HepG2 (cell line): ENCODE data around the gene PRR11. TPM values are rescaled to one million over a fixed set of nuclear protein-coding genes. Genes with fewer than 3 reads are reported as not detected.

ENCODE experiments used
- FUBP1 ChIP-seq: sonication (generic); formaldehyde crosslinking; IDR thresholded peaks from 2 replicates; pipeline ENCODE4 v1.5.1; 2020; ENCODE audit warnings: missing genetic modification reagents, mild to moderate bottlenecking, borderline replicate concordance
- KDM6A ChIP-seq: IDR thresholded peaks from 2 replicates; pipeline ENCODE4 v1.6.1; 2016; ENCODE audit warnings: low read depth
- MED1 ChIP-seq: sonication (generic); formaldehyde crosslinking; IDR thresholded peaks from 2 replicates; pipeline ENCODE4 v1.4.0; 2020; ENCODE audit warnings: missing genetic modification reagents
- NCOA5 ChIP-seq: sonication (generic); formaldehyde crosslinking; IDR thresholded peaks from 2 replicates; pipeline ENCODE4 v1.4.0; 2020; ENCODE audit warnings: missing genetic modification reagents
- NFAT5 ChIP-seq: sonication (generic); formaldehyde crosslinking; IDR thresholded peaks from 2 replicates; pipeline ENCODE4 v1.4.0; 2020; ENCODE audit warnings: missing genetic modification reagents
- ZEB1 ChIP-seq: IDR thresholded peaks from 2 replicates; pipeline ENCODE4 v1.6.1; 2012; ENCODE audit warnings: mild to moderate bottlenecking, low read depth, inconsistent platforms; ENCODE audit not compliant: insufficient replicate concordance
- ZNF570 ChIP-seq: sonication (generic); formaldehyde crosslinking; IDR thresholded peaks from 2 replicates; pipeline ENCODE4 v1.4.0; 2020; ENCODE audit warnings: mild to moderate bottlenecking, missing genetic modification reagents, borderline replicate concordance
- ZNF644 ChIP-seq: IDR thresholded peaks from 2 replicates; pipeline ENCODE4 v1.6.1; 2016; ENCODE audit warnings: low read depth
- ZNF710 ChIP-seq: sonication (generic); formaldehyde crosslinking; IDR thresholded peaks from 2 replicates; pipeline ENCODE4 v1.5.0; 2020; ENCODE audit warnings: mild to moderate bottlenecking, missing genetic modification reagents, borderline replicate concordance
- ZNF879 ChIP-seq: sonication (generic); formaldehyde crosslinking; IDR thresholded peaks from 2 replicates; pipeline ENCODE4 v1.8.1; 2023; ENCODE audit warnings: missing genetic modification reagents
- polyA plus RNA-seq, 8 experiments: library from polyadenylated mRNA; depleted of rRNA in 3 of 8; stranded (reverse) in 7 of 8; unstranded in 1 of 8; fragments of >200 nt; fragmentation: Illumina TruSeq in 4 of 8; extraction: Trizol in 4 of 8; gene quantifications; 2 replicates each; pipeline versions ENCODE4 v1.2.1 to v1.2.3, GENCODE V29; 2011 to 2016; ENCODE audit warnings: low read depth in 4 of 8, missing spikeins in 1 of 8, mixed read lengths in 1 of 8; ENCODE audit not compliant: insufficient read depth in 1 of 8
- total RNA-seq, 5 experiments: library from RNA; depleted of rRNA; stranded (reverse); fragments of >200 nt; fragmentation: Illumina TruSeq; extraction: Trizol; gene quantifications; 2 replicates each; pipeline ENCODE4 v1.2.3, GENCODE V29; 2016; ENCODE audit warnings: low read depth in 1 of 5
- TF ChIP-seq, protein P1 (sequence below): sonication (generic); formaldehyde crosslinking; IDR thresholded peaks from 2 replicates; pipeline ENCODE4 v1.8.0; 2022; ENCODE audit warnings: missing genetic modification reagents, mild to moderate bottlenecking, moderate library complexity, borderline replicate concordance
- TF ChIP-seq, protein P2 (sequence below): IDR thresholded peaks from 2 replicates; pipeline ENCODE4 v1.6.1; 2016; ENCODE audit warnings: mild to moderate bottlenecking
- TF ChIP-seq, protein P3 (sequence below): sonication (generic); formaldehyde crosslinking; IDR thresholded peaks from 2 replicates; pipeline ENCODE4 v1.5.0; 2020; ENCODE audit warnings: missing genetic modification reagents

Gene PRR11
- total and polyA plus RNA-seq, 2 of the 13 experiments (the other 11 are each of a cell fraction or from before 2014, with no cell fraction given) = 35.7 to 39.2 TPM

GRCh38 chr17:59220328-59221158 is 65.0 kb downstream of the PRR11 start, which contains the start of gene GDPD1 (continued):
- TF ChIP-seq, protein P1, sequence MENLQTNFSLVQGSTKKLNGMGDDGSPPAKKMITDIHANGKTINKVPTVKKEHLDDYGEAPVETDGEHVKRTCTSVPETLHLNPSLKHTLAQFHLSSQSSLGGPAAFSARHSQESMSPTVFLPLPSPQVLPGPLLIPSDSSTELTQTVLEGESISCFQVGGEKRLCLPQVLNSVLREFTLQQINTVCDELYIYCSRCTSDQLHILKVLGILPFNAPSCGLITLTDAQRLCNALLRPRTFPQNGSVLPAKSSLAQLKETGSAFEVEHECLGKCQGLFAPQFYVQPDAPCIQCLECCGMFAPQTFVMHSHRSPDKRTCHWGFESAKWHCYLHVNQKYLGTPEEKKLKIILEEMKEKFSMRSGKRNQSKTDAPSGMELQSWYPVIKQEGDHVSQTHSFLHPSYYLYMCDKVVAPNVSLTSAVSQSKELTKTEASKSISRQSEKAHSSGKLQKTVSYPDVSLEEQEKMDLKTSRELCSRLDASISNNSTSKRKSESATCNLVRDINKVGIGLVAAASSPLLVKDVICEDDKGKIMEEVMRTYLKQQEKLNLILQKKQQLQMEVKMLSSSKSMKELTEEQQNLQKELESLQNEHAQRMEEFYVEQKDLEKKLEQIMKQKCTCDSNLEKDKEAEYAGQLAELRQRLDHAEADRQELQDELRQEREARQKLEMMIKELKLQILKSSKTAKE (CRISPR knock-in tag) = no peak
- TF ChIP-seq NFAT5 (no peak), ZNF879 (CRISPR knock-in tag) (no peak), ZNF710 (CRISPR knock-in tag) (peak; percentile 78; the same call in 1 of the 2 replicates), ZNF570 (CRISPR knock-in tag) (no peak), NCOA5 (CRISPR knock-in tag) (no peak), FUBP1 (CRISPR knock-in tag) (0 out of 2 replicates have a peak, but pooled peaks have one; percentile 22), MED1 (CRISPR knock-in tag) (peak; percentile 63), KDM6A (CRISPR knock-in tag) (no peak), ZNF644 (CRISPR knock-in tag) (no peak), ZEB1 (no peak)
- TF ChIP-seq, protein P2, sequence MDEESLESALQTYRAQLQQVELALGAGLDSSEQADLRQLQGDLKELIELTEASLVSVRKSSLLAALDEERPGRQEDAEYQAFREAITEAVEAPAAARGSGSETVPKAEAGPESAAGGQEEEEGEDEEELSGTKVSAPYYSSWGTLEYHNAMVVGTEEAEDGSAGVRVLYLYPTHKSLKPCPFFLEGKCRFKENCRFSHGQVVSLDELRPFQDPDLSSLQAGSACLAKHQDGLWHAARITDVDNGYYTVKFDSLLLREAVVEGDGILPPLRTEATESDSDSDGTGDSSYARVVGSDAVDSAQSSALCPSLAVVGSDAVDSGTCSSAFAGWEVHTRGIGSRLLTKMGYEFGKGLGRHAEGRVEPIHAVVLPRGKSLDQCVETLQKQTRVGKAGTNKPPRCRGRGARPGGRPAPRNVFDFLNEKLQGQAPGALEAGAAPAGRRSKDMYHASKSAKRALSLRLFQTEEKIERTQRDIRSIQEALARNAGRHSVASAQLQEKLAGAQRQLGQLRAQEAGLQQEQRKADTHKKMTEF (CRISPR knock-in tag) = peak; percentile 77
- TF ChIP-seq, protein P3, sequence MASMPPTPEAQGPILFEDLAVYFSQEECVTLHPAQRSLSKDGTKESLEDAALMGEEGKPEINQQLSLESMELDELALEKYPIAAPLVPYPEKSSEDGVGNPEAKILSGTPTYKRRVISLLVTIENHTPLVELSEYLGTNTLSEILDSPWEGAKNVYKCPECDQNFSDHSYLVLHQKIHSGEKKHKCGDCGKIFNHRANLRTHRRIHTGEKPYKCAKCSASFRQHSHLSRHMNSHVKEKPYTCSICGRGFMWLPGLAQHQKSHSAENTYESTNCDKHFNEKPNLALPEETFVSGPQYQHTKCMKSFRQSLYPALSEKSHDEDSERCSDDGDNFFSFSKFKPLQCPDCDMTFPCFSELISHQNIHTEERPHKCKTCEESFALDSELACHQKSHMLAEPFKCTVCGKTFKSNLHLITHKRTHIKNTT (CRISPR knock-in tag) = no peak
